ENCODE data around the gene MFF.

MFF gene

DNA sequence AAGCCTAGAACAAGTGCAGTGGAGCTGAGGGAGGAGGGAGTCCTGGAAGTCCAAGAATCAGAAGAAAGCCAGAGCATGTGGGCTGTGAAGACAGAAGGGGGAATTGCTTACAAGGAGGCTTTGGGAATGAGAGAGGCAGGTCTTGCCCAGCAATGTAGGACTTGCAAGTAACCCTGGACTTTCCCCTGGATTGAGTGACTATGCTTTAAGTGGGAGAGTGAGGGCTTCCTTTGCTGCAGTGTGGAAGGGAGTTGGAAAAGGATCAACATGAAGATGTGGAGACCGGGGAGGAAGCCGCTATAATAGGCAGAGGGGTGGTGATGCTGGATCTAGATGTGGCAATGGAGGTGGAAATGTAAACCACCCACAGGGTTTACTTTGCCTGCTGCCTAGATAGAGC lies 76.5 kb downstream of the MFF start:
- Histone ChIP-seq H3K4me1 (ENCODE audit: low read length) (peaks cover 15% of the 10 kb centered on the region), H3K36me3 (replicated peaks; ENCODE audit: low read depth, low read length) (no peaks in the 10 kb centered on the region)
- no peak for TF ChIP-seq EZH2phosphoT487 (IDR thresholded peaks at IDR 0.05; ENCODE audit: low read depth)
- TF ChIP-seq, protein P1, sequence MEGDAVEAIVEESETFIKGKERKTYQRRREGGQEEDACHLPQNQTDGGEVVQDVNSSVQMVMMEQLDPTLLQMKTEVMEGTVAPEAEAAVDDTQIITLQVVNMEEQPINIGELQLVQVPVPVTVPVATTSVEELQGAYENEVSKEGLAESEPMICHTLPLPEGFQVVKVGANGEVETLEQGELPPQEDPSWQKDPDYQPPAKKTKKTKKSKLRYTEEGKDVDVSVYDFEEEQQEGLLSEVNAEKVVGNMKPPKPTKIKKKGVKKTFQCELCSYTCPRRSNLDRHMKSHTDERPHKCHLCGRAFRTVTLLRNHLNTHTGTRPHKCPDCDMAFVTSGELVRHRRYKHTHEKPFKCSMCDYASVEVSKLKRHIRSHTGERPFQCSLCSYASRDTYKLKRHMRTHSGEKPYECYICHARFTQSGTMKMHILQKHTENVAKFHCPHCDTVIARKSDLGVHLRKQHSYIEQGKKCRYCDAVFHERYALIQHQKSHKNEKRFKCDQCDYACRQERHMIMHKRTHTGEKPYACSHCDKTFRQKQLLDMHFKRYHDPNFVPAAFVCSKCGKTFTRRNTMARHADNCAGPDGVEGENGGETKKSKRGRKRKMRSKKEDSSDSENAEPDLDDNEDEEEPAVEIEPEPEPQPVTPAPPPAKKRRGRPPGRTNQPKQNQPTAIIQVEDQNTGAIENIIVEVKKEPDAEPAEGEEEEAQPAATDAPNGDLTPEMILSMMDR (IDR thresholded peaks at IDR 0.05; ENCODE audit: low read depth, low read length): no peak

GRCh38 chr2:227402321-227402720 lies 77.3 kb downstream of the MFF start:
- no peaks in the 10 kb centered on the region for H3K9me3 ChIP-seq (ENCODE audit: insufficient read depth, low read length)
- H3K36me3 ChIP-seq (replicated peaks; ENCODE audit: low read depth, low read length): no peaks in the 10 kb centered on the region
- TF ChIP-seq, protein P1 (IDR thresholded peaks at IDR 0.05; ENCODE audit: low read depth, low read length): no peak
- no peak for TF ChIP-seq EZH2phosphoT487 (IDR thresholded peaks at IDR 0.05; ENCODE audit: low read depth)
- peaks cover 23% of the 10 kb centered on the region for H3K4me1 ChIP-seq (ENCODE audit: low read length)
- H3K27ac ChIP-seq (ENCODE audit: low read length): no peak overlapping the region
- no peak overlapping the region for H3K4me3 ChIP-seq (ENCODE audit: low read length)
- no peaks in the 10 kb centered on the region for H4K20me1 ChIP-seq (ENCODE audit: insufficient read depth, low read length)
- H3K9ac ChIP-seq (ENCODE audit: low read length): no peak overlapping the region
- no peaks in the 10 kb centered on the region for H3K79me2 ChIP-seq (ENCODE audit: low read length)
- H2AFZ ChIP-seq (ENCODE audit: low read depth, low read length): no peak overlapping the region
- H3K4me2 ChIP-seq (ENCODE audit: low read length): no peak overlapping the region
- no peaks in the 10 kb centered on the region for H3K27me3 ChIP-seq (ENCODE audit: low read depth, low read length)

More for the DNA sequence above, 76.5 kb downstream of the MFF start:
- H3K9ac ChIP-seq (ENCODE audit: low read length): no peak overlapping the region
- no peaks in the 10 kb centered on the region for H3K27me3 ChIP-seq (ENCODE audit: low read depth, low read length)
- no peak overlapping the region for H3K4me2 ChIP-seq (ENCODE audit: low read length)
- no peak overlapping the region for H2AFZ ChIP-seq (ENCODE audit: low read depth, low read length)
- no peak overlapping the region for H3K4me3 ChIP-seq (ENCODE audit: low read length)
- H3K27ac ChIP-seq (ENCODE audit: low read length): no peak overlapping the region
- no peaks in the 10 kb centered on the region for H3K79me2 ChIP-seq (ENCODE audit: low read length)
- H4K20me1 ChIP-seq (ENCODE audit: insufficient read depth, low read length): no peaks in the 10 kb centered on the region
- H3K9me3 ChIP-seq (ENCODE audit: insufficient read depth, low read length): no peaks in the 10 kb centered on the region

GRCh38 chr2:227402959-227403358 lies 77.9 kb downstream of the MFF start:
- Histone ChIP-seq H3K27ac (ENCODE audit: low read length) (no peak overlapping the region), H3K4me1 (ENCODE audit: low read length) (peaks cover 29% of the 10 kb centered on the region), H3K4me3 (ENCODE audit: low read length) (no peak overlapping the region), H3K4me2 (ENCODE audit: low read length) (no peak overlapping the region), H3K36me3 (replicated peaks; ENCODE audit: low read depth, low read length) (no peaks in the 10 kb centered on the region), H2AFZ (ENCODE audit: low read depth, low read length) (no peak overlapping the region), H4K20me1 (ENCODE audit: insufficient read depth, low read length) (no peaks in the 10 kb centered on the region), H3K9ac (ENCODE audit: low read length) (no peak overlapping the region), H3K79me2 (ENCODE audit: low read length) (no peaks in the 10 kb centered on the region), H3K27me3 (ENCODE audit: low read depth, low read length) (no peaks in the 10 kb centered on the region), H3K9me3 (ENCODE audit: insufficient read depth, low read length) (no peaks in the 10 kb centered on the region)
- TF ChIP-seq, protein P1 (IDR thresholded peaks at IDR 0.05; ENCODE audit: low read depth, low read length): no peak
- no peak for TF ChIP-seq EZH2phosphoT487 (IDR thresholded peaks at IDR 0.05; ENCODE audit: low read depth)

GRCh38 chr2:227404585-227405271 lies 79.7 kb downstream of the MFF start:
- Histone ChIP-seq H3K27ac (ENCODE audit: low read length) (no peak overlapping the region), H3K9me3 (ENCODE audit: insufficient read depth, low read length) (no peaks in the 10 kb centered on the region), H3K4me3 (ENCODE audit: low read length) (no peak overlapping the region), H3K9ac (ENCODE audit: low read length) (no peak overlapping the region), H3K36me3 (replicated peaks; ENCODE audit: low read depth, low read length) (no peaks in the 10 kb centered on the region), H3K27me3 (ENCODE audit: low read depth, low read length) (no peaks in the 10 kb centered on the region), H2AFZ (ENCODE audit: low read depth, low read length) (no peak overlapping the region), H4K20me1 (ENCODE audit: insufficient read depth, low read length) (no peaks in the 10 kb centered on the region), H3K4me2 (ENCODE audit: low read length) (no peak overlapping the region), H3K79me2 (ENCODE audit: low read length) (no peaks in the 10 kb centered on the region), H3K4me1 (ENCODE audit: low read length) (peaks cover 32% of the 10 kb centered on the region)
- no peak for TF ChIP-seq EZH2phosphoT487 (IDR thresholded peaks at IDR 0.05; ENCODE audit: low read depth)
- TF ChIP-seq, protein P1 (IDR thresholded peaks at IDR 0.05; ENCODE audit: low read depth, low read length): no peak

Data from OCI-LY3 (cell line).